H9 (cell line): Measurements from ENCODE around the gene MIGA1. TPM values are rescaled to one million over a fixed set of nuclear protein-coding genes. Genes with fewer than 3 reads are reported as not detected.

Experiments used
- DNase-seq: peaks from one replicate; pipeline ENCODE4 v3.0.0-alpha.2; 2017
- H2AFZ ChIP-seq: one replicate; pipeline ENCODE4 v1.6.1; 2013; ENCODE audit warnings: mild to moderate bottlenecking, low read length, control low read depth, moderate library complexity
- H2AK5ac ChIP-seq: 2 replicates; pipeline ENCODE4 v1.6.1; 2013; ENCODE audit warnings: low read length, control low read depth, mixed read lengths; ENCODE audit not compliant: insufficient read length
- H2BK120ac ChIP-seq: one replicate; pipeline ENCODE4 v1.6.1; 2013; ENCODE audit warnings: low read depth, mild to moderate bottlenecking, low read length, control low read depth, inconsistent platforms; ENCODE audit not compliant: poor library complexity, severe bottlenecking
- H2BK12ac ChIP-seq: 2 replicates; pipeline ENCODE4 v1.6.1; 2013; ENCODE audit warnings: low read length, control low read depth, mixed read lengths, low read depth; ENCODE audit not compliant: insufficient read length
- H2BK15ac ChIP-seq: 2 replicates; pipeline ENCODE4 v1.6.1; 2013; ENCODE audit warnings: low read depth, low read length, control low read depth
- H2BK20ac ChIP-seq: one replicate; pipeline ENCODE4 v1.6.1; 2013; ENCODE audit warnings: low read depth, mild to moderate bottlenecking, low read length, control low read depth, inconsistent platforms; ENCODE audit not compliant: poor library complexity, severe bottlenecking
- H2BK5ac ChIP-seq: 2 replicates; pipeline ENCODE4 v1.6.1; 2013; ENCODE audit warnings: low read length, control low read depth, mixed read lengths; ENCODE audit not compliant: insufficient read length
- H3K14ac ChIP-seq: 2 replicates; pipeline ENCODE4 v1.6.1; 2013; ENCODE audit warnings: low read length, control low read depth; ENCODE audit not compliant: insufficient read depth
- H3K18ac ChIP-seq: 2 replicates; pipeline ENCODE4 v1.6.1; 2013; ENCODE audit warnings: low read depth, mild to moderate bottlenecking, mixed read lengths, low read length, control low read depth; ENCODE audit not compliant: insufficient read length
- H3K23ac ChIP-seq: 2 replicates; pipeline ENCODE4 v1.6.1; 2013; ENCODE audit warnings: low read length, control low read depth, mixed read lengths, low read depth; ENCODE audit not compliant: insufficient read length
- H3K23me2 ChIP-seq: 2 replicates; pipeline ENCODE4 v1.6.1; 2013; ENCODE audit warnings: low read depth, mild to moderate bottlenecking, mixed read lengths, low read length, control low read depth; ENCODE audit not compliant: insufficient read length, poor library complexity, severe bottlenecking
- H3K27ac ChIP-seq: 2 replicates; pipeline ENCODE4 v1.5.1; 2013; ENCODE audit warnings: low read length, control low read depth, mixed read lengths, low read depth; ENCODE audit not compliant: insufficient read length
- H3K27me3 ChIP-seq: 2 replicates; pipeline ENCODE4 v1.6.1; 2013; ENCODE audit warnings: low read length, control low read depth, inconsistent platforms; ENCODE audit not compliant: insufficient read depth
- H3K4ac ChIP-seq: 2 replicates; pipeline ENCODE4 v1.6.1; 2013; ENCODE audit warnings: low read depth, mild to moderate bottlenecking, control low read depth, inconsistent platforms, low read length, moderate library complexity
- H3K4me1 ChIP-seq: 2 replicates; pipeline ENCODE4 v1.6.1; 2013; ENCODE audit warnings: low read length, control low read depth, inconsistent platforms; ENCODE audit not compliant: insufficient read depth
- H3K4me2 ChIP-seq: 2 replicates; pipeline ENCODE4 v1.6.1; 2013; ENCODE audit warnings: low read length, control low read depth, mixed read lengths; ENCODE audit not compliant: insufficient read length, insufficient read depth
- H3K56ac ChIP-seq: 2 replicates; pipeline ENCODE4 v1.6.1; 2013; ENCODE audit warnings: low read depth, mild to moderate bottlenecking, mixed read lengths, low read length, control low read depth; ENCODE audit not compliant: insufficient read length
- H3K79me1 ChIP-seq: 2 replicates; pipeline ENCODE4 v1.6.1; 2013; ENCODE audit warnings: low read depth, mild to moderate bottlenecking, moderate library complexity, low read length, control low read depth, inconsistent platforms; ENCODE audit not compliant: insufficient read depth, poor library complexity, severe bottlenecking
- H3K79me2 ChIP-seq: 2 replicates; pipeline ENCODE4 v1.6.1; 2013; ENCODE audit warnings: low read length, control low read depth, inconsistent platforms; ENCODE audit not compliant: insufficient read depth
- H3K9ac ChIP-seq: 2 replicates; pipeline ENCODE4 v1.6.1; 2013; ENCODE audit warnings: low read length, control low read depth, mixed read lengths; ENCODE audit not compliant: insufficient read length; ENCODE audit errors: extremely low read depth
- H3K9me3 ChIP-seq: one replicate; pipeline ENCODE4 v1.6.1; 2013; ENCODE audit warnings: low read depth, low read length, inconsistent platforms; ENCODE audit not compliant: control insufficient read depth
- H3T11ph ChIP-seq: one replicate; pipeline ENCODE4 v1.6.1; 2013; ENCODE audit warnings: mild to moderate bottlenecking, low read length, control low read depth, inconsistent platforms
- H4K20me1 ChIP-seq: one replicate; pipeline ENCODE4 v1.6.1; 2013; ENCODE audit not compliant: control insufficient read depth, insufficient read length, insufficient read depth
- H4K5ac ChIP-seq: 2 replicates; pipeline ENCODE4 v1.6.1; 2013; ENCODE audit warnings: low read depth, mild to moderate bottlenecking, mixed read lengths, low read length, control low read depth; ENCODE audit not compliant: insufficient read length
- H4K8ac ChIP-seq: replicated peaks from 2 replicates; pipeline ENCODE4 v1.6.1; 2013; ENCODE audit warnings: low read length, control low read depth, mixed read lengths, low read depth; ENCODE audit not compliant: insufficient read length
- H4K91ac ChIP-seq: 2 replicates; pipeline ENCODE4 v1.6.1; 2013; ENCODE audit warnings: low read depth, mild to moderate bottlenecking, moderate library complexity, mixed read lengths, low read length, control low read depth; ENCODE audit not compliant: insufficient read length
- H3K27ac Mint-ChIP-seq, 3 experiments: 2 replicates in 2 of 3; 3 replicates in 1 of 3; pipeline ENCODE4 v1.8.0; 2020 to 2021; ENCODE audit warnings: mixed read lengths in 3 of 3, mild to moderate bottlenecking in 1 of 3, moderate library complexity in 1 of 3
- H3K27me3 Mint-ChIP-seq: 2 replicates; pipeline ENCODE4 v1.8.0; 2021; ENCODE audit warnings: low read depth, mild to moderate bottlenecking, moderate library complexity, mixed read lengths
- H3K36me3 Mint-ChIP-seq, 3 experiments: 2 replicates in 2 of 3; 3 replicates in 1 of 3; pipeline ENCODE4 v1.8.0; 2020 to 2021; ENCODE audit warnings: low read depth in 3 of 3, mixed read lengths in 3 of 3; ENCODE audit not compliant: insufficient read depth in 1 of 3
- H3K4me1 Mint-ChIP-seq, 2 experiments: 2 replicates each; pipeline ENCODE4 v1.8.0; 2020; ENCODE audit warnings: mixed read lengths in 2 of 2
- H3K4me3 Mint-ChIP-seq, 2 experiments: 2 replicates in 1 of 2; 3 replicates in 1 of 2; pipeline ENCODE4 v1.8.0; 2020 to 2021; ENCODE audit warnings: mild to moderate bottlenecking in 2 of 2, mixed read lengths in 2 of 2, moderate library complexity in 1 of 2
- H3K9me3 Mint-ChIP-seq, 2 experiments: 2 replicates in 1 of 2; 3 replicates in 1 of 2; pipeline ENCODE4 v1.8.0; 2020; ENCODE audit warnings: mild to moderate bottlenecking in 2 of 2, mixed read lengths in 2 of 2, moderate library complexity in 1 of 2
- CTCF ChIP-seq: fragments of 200-600 bp; sonication (generic); conservative IDR thresholded peaks from 3 replicates; pipeline ENCODE4 v1.8.0; 2021; ENCODE audit warnings: antibody characterized with exemption, mild to moderate bottlenecking
- WGBS: extraction: QIAGEN DNeasy Blood & Tissue Kit; methylation state at CpG from one replicate; pipeline ENCODE4 v1.1.7; 2013; ENCODE audit warnings: missing lambda C conversion rate, low lambda C conversion rate, mixed read lengths; ENCODE audit not compliant: insufficient read length; ENCODE audit errors: extremely low coverage; 5-methylcytosine and 5-hydroxymethylcytosine counted together
- total RNA-seq: library from RNA; stranded (reverse); gene quantifications from 2 replicates; pipeline ENCODE4 v1.2.1, GENCODE V29; 2021

Gene MIGA1
- total RNA-seq, 1 experiment from 2014 or later: 6.3 TPM

- H3K4me1 ChIP-seq: no peaks in the 10 kb centered on the region
- no peak overlapping the region for H4K91ac ChIP-seq
- H2BK15ac ChIP-seq: no peak overlapping the region
- no peaks in the 10 kb centered on the region for H3K9me3 ChIP-seq
- H4K8ac ChIP-seq: no peak overlapping the region
- H3K4me1 Mint-ChIP-seq: peaks cover 3 to 6% of the 10 kb centered on the region in 2 experiments; a peak in 2 of 4 replicates
- no peak for TF ChIP-seq CTCF
- no peaks in the 10 kb centered on the region for H3K27me3 Mint-ChIP-seq
- no peak overlapping the region for H3K56ac ChIP-seq
- no peaks in the 10 kb centered on the region for H3K27me3 ChIP-seq
- no peak overlapping the region for H3K18ac ChIP-seq
- no peaks in the 10 kb centered on the region for H3K79me2 ChIP-seq
- no CpG with 5 or more reads among the region's 3 CpGs for WGBS
- no peak overlapping the region for H3K27ac Mint-ChIP-seq
- H2BK120ac ChIP-seq: no peak overlapping the region
- H3K4me2 ChIP-seq: no peak overlapping the region
- no peak overlapping the region for H3K27ac ChIP-seq
- no peak overlapping the region for H3K14ac ChIP-seq
- H2AFZ ChIP-seq: no peak overlapping the region
- H2AK5ac ChIP-seq: no peak overlapping the region
- H4K5ac ChIP-seq: no peak overlapping the region
- no peak for DNase-seq
- no peaks in the 10 kb centered on the region for H4K20me1 ChIP-seq
- H3K4ac ChIP-seq: no peak overlapping the region
- no peak overlapping the region for H2BK20ac ChIP-seq
- no peak overlapping the region for H3K9ac ChIP-seq
- H3K23me2 ChIP-seq: no peaks in the 10 kb centered on the region
- H2BK12ac ChIP-seq: no peak overlapping the region
- H3K36me3 Mint-ChIP-seq: peaks cover 0 to 3% (median 0%) of the 10 kb centered on the region in 3 experiments; a peak in 1 of 7 replicates
- no peak overlapping the region for H3K23ac ChIP-seq
- H3K4me3 Mint-ChIP-seq: no peak overlapping the region
- H2BK5ac ChIP-seq: no peak overlapping the region
- H3K9me3 Mint-ChIP-seq: no peaks in the 10 kb centered on the region
- no peaks in the 10 kb centered on the region for H3K79me1 ChIP-seq
- no peak overlapping the region for H3T11ph ChIP-seq
Observed at GRCh38 chr1:77833521-77834100, 54.2 kb downstream of the MIGA1 start.
